A673 (cell line): ENCODE data around the gene HS6ST3. TPM values are rescaled to one million over a fixed set of nuclear protein-coding genes. Genes with fewer than 3 reads are reported as not detected.

Experiments
- BruUV-seq: library from RNA; stranded (reverse); fragments of 400-500 nt; replicated peaks from 2 replicates; lab custom pipeline; 2021; lab: Mats Ljungman, UMichigan
- CTCF ChIA-PET: fragments of 300-600 bp; sonication (Branson Sonifier 250); formaldehyde crosslinking; loops from one replicate; lab custom pipeline; 2022; ENCODE audit warnings: antibody characterized with exemption; lab: Charles Lee
- POLR2A ChIA-PET: fragments of 300-600 bp; sonication (Branson Sonifier 250); formaldehyde crosslinking; loops from one replicate; lab custom pipeline; 2022; ENCODE audit warnings: antibody characterized with exemption; ENCODE audit not compliant: low non-redundant PET; lab: Charles Lee
- DNase-seq: peaks from one replicate; pipeline ENCODE4 v3.0.0-alpha.2; 2015; ENCODE audit warnings: low spot score
- H3K27ac ChIP-seq: fragments of 200-600 bp; sonication (generic); 2 replicates; pipeline ENCODE4 v1.5.1; 2016; ENCODE audit warnings: mixed run types, low read depth, mild to moderate bottlenecking, mixed read lengths, antibody characterized with exemption, low read length; ENCODE audit not compliant: poor library complexity, severe bottlenecking
- H3K27me3 ChIP-seq: fragments of 200-600 bp; sonication (generic); replicated peaks from 2 replicates; pipeline ENCODE4 v1.6.1; 2017; ENCODE audit warnings: mixed run types, low read depth, mild to moderate bottlenecking, mixed read lengths, antibody characterized with exemption, low read length; ENCODE audit not compliant: insufficient read depth, poor library complexity
- H3K36me3 ChIP-seq: fragments of 200-600 bp; sonication (generic); 2 replicates; pipeline ENCODE4 v1.6.1; 2016; ENCODE audit warnings: mixed run types, mild to moderate bottlenecking, mixed read lengths, antibody characterized with exemption, low read length; ENCODE audit not compliant: insufficient read depth, poor library complexity, severe bottlenecking
- H3K4me1 ChIP-seq: fragments of 200-600 bp; sonication (generic); 2 replicates; pipeline ENCODE4 v1.6.1; 2017; ENCODE audit warnings: mixed run types, mild to moderate bottlenecking, mixed read lengths, antibody characterized with exemption, low read length; ENCODE audit not compliant: insufficient read depth, poor library complexity, severe bottlenecking
- H3K4me3 ChIP-seq: fragments of 200-600 bp; sonication (generic); 2 replicates; pipeline ENCODE4 v1.5.1; 2016; ENCODE audit warnings: low read depth, mixed run types, mild to moderate bottlenecking, mixed read lengths, low read length; ENCODE audit not compliant: poor library complexity, severe bottlenecking
- H3K9me3 ChIP-seq: fragments of 200-600 bp; sonication (generic); 2 replicates; pipeline ENCODE4 v1.6.1; 2016; ENCODE audit warnings: mixed run types, low read depth, mild to moderate bottlenecking, mixed read lengths, antibody characterized with exemption, low read length; ENCODE audit not compliant: poor library complexity, severe bottlenecking
- CTCF ChIP-seq: fragments of 300-800, 200-600 bp; sonication (generic); conservative IDR thresholded peaks from 2 replicates; pipeline ENCODE4 v1.5.1; 2017; ENCODE audit warnings: low read depth, mild to moderate bottlenecking, antibody characterized with exemption, low read length, moderate library complexity, mixed read lengths
- EZH2 ChIP-seq: fragments of 200-600 bp; sonication (generic); IDR thresholded peaks from 2 replicates; pipeline ENCODE4 v1.6.1; 2017; ENCODE audit warnings: borderline replicate concordance, low read depth, mild to moderate bottlenecking, mixed read lengths, antibody characterized with exemption, low read length; ENCODE audit not compliant: poor library complexity, severe bottlenecking
- intact Hi-C: fragments of 100-400 bp; cut with micrococcal nuclease; formaldehyde crosslinking; loops from one replicate; pipeline ENCODE4 v1.10.0; 2022; ENCODE audit not compliant: unreplicated experiment
- total RNA-seq: library from RNA; stranded (reverse); gene quantifications from 2 replicates; pipeline ENCODE4 v1.2.3, GENCODE V29; 2021

The HS6ST3 gene
- total RNA-seq, 1 experiment from 2014 or later: not detected

GRCh38 chr13:96637039-96637438 lies 547.1 kb downstream of the HS6ST3 start:
- ChIA-PET POLR2A (no interaction called here), CTCF (no interaction called here)
- no peak for DNase-seq
- TF ChIP-seq CTCF (no peak), EZH2 (no peak)
- no TSS peak for BruUV-seq
- H3K36me3 ChIP-seq: no peaks in the 10 kb centered on the region
- H3K27me3 ChIP-seq: no peaks in the 10 kb centered on the region
- intact Hi-C loops: no loop called here
- no peak overlapping the region for H3K27ac ChIP-seq
- peaks cover 3% of the 10 kb centered on the region for H3K9me3 ChIP-seq
- H3K4me3 ChIP-seq: no peak overlapping the region
- H3K4me1 ChIP-seq: no peaks in the 10 kb centered on the region

- BruUV-seq: no TSS peak
- DNase-seq: no peak
- ChIA-PET POLR2A (no interaction called here), CTCF (no interaction called here)
- H3K27ac ChIP-seq: no peak overlapping the region
- TF ChIP-seq CTCF (no peak), EZH2 (no peak)
- no peaks in the 10 kb centered on the region for H3K27me3 ChIP-seq
- no peak overlapping the region for H3K4me3 ChIP-seq
- H3K9me3 ChIP-seq: peaks cover 3% of the 10 kb centered on the region
- no peaks in the 10 kb centered on the region for H3K4me1 ChIP-seq
- H3K36me3 ChIP-seq: no peaks in the 10 kb centered on the region
- intact Hi-C loops: no loop called here
Observed at GRCh38 chr13:96646101-96646500, 556.2 kb downstream of the HS6ST3 start.

GRCh38 chr13:96646515-96647211 lies 556.8 kb downstream of the HS6ST3 start:
- no peak for DNase-seq
- CTCF ChIA-PET: no interaction called here
- no peak for TF ChIP-seq CTCF
- no peak for TF ChIP-seq EZH2
- H3K4me3 ChIP-seq: no peak overlapping the region
- peaks cover 3% of the 10 kb centered on the region for H3K9me3 ChIP-seq
- POLR2A ChIA-PET: no interaction called here
- no peaks in the 10 kb centered on the region for H3K4me1 ChIP-seq
- H3K27me3 ChIP-seq: no peaks in the 10 kb centered on the region
- no peak overlapping the region for H3K27ac ChIP-seq
- H3K36me3 ChIP-seq: no peaks in the 10 kb centered on the region
- intact Hi-C loops: no loop called here
- BruUV-seq: no TSS peak
